ENCODE measurements around the gene COG7.

COG7 gene

DNA sequence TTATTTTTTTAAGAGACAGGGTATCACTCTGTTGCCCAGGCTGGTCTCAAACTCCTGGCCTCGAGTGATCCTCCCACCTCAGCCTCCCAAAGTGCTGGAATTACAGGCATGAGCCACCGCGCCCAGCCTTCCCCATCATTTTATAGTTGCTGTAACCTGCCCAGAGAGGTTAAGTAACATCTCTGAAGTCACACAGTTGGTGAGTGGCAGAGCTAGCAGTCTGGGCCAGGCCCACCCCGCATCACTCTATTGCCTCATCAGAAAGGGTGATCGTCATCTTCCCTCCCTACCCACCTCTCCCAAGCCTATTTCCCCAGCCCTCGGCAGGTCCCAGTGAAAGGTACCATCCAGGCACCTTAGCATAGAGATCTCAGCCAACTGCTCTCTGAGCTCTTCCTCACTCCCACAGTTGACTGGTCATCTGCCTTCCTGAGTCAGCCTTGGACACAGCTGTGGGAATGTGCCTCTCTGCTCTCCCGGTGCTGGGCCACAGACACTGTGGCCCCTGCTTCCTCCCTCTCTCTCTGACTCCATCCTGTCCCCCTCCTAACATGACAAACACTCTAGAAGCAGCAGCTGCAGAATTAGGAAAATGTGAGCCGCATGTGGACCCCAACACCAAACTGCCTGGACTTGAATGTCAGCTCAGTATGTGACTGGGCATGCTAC lies 93.8 kb downstream of the COG7 start:
- H3K9me3 ChIP-seq (ENCODE audit: insufficient read depth, low read depth, low read length) = peaks cover 3% of the 10 kb centered on the region
- H2BK120ac ChIP-seq (ENCODE audit: insufficient read depth, low read length, poor library complexity) = no peak overlapping the region
- H3K23ac ChIP-seq (ENCODE audit: low read length) = no peak overlapping the region
- no peak overlapping the region for H2AFZ ChIP-seq (ENCODE audit: insufficient read depth, low read length, poor library complexity)
- no peak overlapping the region for H4K12ac ChIP-seq (ENCODE audit: low read depth, low read length)
- no peaks in the 10 kb centered on the region for H3K36me3 ChIP-seq (ENCODE audit: control insufficient read depth in 1 of 2, insufficient read depth in 2 of 2, low read length in 2 of 2)
- WGBS (ENCODE audit: extremely low coverage, insufficient coverage, insufficient read length) = no CpG with 5 or more reads among the region's 8 CpGs
- H3K4me1 ChIP-seq (ENCODE audit: control insufficient read depth in 1 of 2, insufficient read depth in 2 of 2, low read length in 2 of 2) = no peaks in the 10 kb centered on the region
- H4K8ac ChIP-seq (ENCODE audit: low read depth, low read length) = no peak overlapping the region
- H2AK5ac ChIP-seq (ENCODE audit: low read length) = no peak overlapping the region
- no peak overlapping the region for H3K14ac ChIP-seq (ENCODE audit: low read length)
- no peak overlapping the region for H3K9ac ChIP-seq (ENCODE audit: low read length)
- no peak overlapping the region for H2BK12ac ChIP-seq (ENCODE audit: low read length)
- no peaks in the 10 kb centered on the region for H3K79me1 ChIP-seq (ENCODE audit: low read length)
- H3K4me2 ChIP-seq (ENCODE audit: low read length) = no peak overlapping the region
- H2BK5ac ChIP-seq (ENCODE audit: low read depth, low read length, poor library complexity) = no peak overlapping the region
- no peak overlapping the region for H3K27ac ChIP-seq (ENCODE audit: low read depth, low read length)
- H4K91ac ChIP-seq (ENCODE audit: low read depth, low read length) = no peak overlapping the region
- H3K4me3 ChIP-seq (ENCODE audit: low read depth, low read length) = no peak overlapping the region
- no peak overlapping the region for H3K4ac ChIP-seq (ENCODE audit: low read depth, low read length)
- no peak overlapping the region for H3K18ac ChIP-seq (ENCODE audit: low read length)
- DNase-seq = peak in 1 of 2 donors; percentile 11
- H3K79me2 ChIP-seq (ENCODE audit: control insufficient read depth, insufficient read depth, low read length, poor library complexity) = no peaks in the 10 kb centered on the region
- no peaks in the 10 kb centered on the region for H3K27me3 ChIP-seq (ENCODE audit: insufficient read depth, low read length)

DNA sequence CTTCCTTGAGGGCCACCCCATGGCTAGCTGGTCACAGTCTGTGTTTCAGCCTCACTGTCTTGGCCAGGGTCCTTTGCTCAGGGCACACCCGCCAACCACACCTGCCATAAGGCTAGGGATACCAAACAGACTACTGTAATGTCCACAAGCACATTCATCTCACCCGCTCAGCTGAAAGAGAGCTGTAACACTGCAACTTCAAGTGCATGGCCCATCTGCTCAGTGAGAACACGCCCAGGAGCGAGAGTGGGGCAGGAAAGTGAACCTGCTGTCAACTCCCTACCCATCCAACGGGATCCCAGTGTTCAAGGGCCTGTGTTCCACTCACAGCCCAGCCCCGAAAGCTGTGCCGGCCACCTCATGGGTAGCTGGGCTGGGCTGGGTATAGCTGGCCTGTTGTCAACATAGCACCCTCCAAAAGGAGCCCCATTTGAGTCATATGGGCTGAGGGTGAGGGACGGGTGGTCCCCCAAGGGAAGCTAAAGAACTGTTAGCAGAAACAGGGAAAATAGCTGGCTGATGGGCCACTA lies 95.2 kb downstream of the COG7 start:
- no peak overlapping the region for H2AK5ac ChIP-seq (ENCODE audit: low read length)

DNA sequence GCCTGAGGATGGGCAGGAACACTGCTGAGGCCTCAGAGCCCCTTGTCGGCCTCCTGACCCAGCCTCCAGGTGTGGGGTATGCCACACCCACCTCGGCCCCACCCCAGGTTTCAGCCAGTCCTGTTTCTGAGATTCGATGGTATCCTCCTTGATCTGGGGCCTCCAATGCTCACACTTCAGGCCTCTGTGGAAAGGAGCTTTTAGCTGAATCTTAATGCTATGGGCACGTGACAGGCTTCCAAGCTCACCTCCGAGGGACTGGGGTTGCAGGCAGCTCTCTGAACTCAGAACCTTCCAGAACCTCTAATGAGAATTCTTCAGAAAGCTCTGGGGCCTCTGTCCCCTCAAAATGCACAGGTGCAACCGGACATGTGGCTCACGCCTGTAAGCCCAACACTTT lies 96.0 kb downstream of the COG7 start:
- no CpG with 5 or more reads among the region's 7 CpGs for WGBS (ENCODE audit: extremely low coverage, insufficient coverage, insufficient read length)

More for the DNA sequence above, 95.2 kb downstream of the COG7 start:
- no peak overlapping the region for H3K27ac ChIP-seq (ENCODE audit: low read depth, low read length)
- no peak overlapping the region for H3K14ac ChIP-seq (ENCODE audit: low read length)
- H4K8ac ChIP-seq (ENCODE audit: low read depth, low read length) = no peak overlapping the region
- H2BK12ac ChIP-seq (ENCODE audit: low read length) = no peak overlapping the region
- H3K23ac ChIP-seq (ENCODE audit: low read length) = no peak overlapping the region
- no peak overlapping the region for H3K18ac ChIP-seq (ENCODE audit: low read length)
- H3K79me2 ChIP-seq (ENCODE audit: control insufficient read depth, insufficient read depth, low read length, poor library complexity) = no peaks in the 10 kb centered on the region
- H3K4me2 ChIP-seq (ENCODE audit: low read length) = no peak overlapping the region
- H3K36me3 ChIP-seq (ENCODE audit: control insufficient read depth in 1 of 2, insufficient read depth in 2 of 2, low read length in 2 of 2) = no peaks in the 10 kb centered on the region
- no peak overlapping the region for H4K91ac ChIP-seq (ENCODE audit: low read depth, low read length)
- no peak overlapping the region for H2AFZ ChIP-seq (ENCODE audit: insufficient read depth, low read length, poor library complexity)
- no peak overlapping the region for H3K9ac ChIP-seq (ENCODE audit: low read length)
- no peak for DNase-seq
- H3K4me1 ChIP-seq (ENCODE audit: control insufficient read depth in 1 of 2, insufficient read depth in 2 of 2, low read length in 2 of 2) = no peaks in the 10 kb centered on the region
- H2BK120ac ChIP-seq (ENCODE audit: insufficient read depth, low read length, poor library complexity) = no peak overlapping the region
- WGBS (ENCODE audit: extremely low coverage, insufficient coverage, insufficient read length) = no CpG with 5 or more reads among the region's 8 CpGs
- H3K4me3 ChIP-seq (ENCODE audit: low read depth, low read length) = no peak overlapping the region
- H2BK5ac ChIP-seq (ENCODE audit: low read depth, low read length, poor library complexity) = no peak overlapping the region
- H4K12ac ChIP-seq (ENCODE audit: low read depth, low read length) = no peak overlapping the region
- peaks cover 4% of the 10 kb centered on the region for H3K9me3 ChIP-seq (ENCODE audit: insufficient read depth, low read depth, low read length)
- H3K4ac ChIP-seq (ENCODE audit: low read depth, low read length) = no peak overlapping the region
- H3K79me1 ChIP-seq (ENCODE audit: low read length) = no peaks in the 10 kb centered on the region
- no peaks in the 10 kb centered on the region for H3K27me3 ChIP-seq (ENCODE audit: insufficient read depth, low read length)

GRCh38 chr16:23355106-23355670 lies 97.8 kb downstream of the COG7 start:
- no peak for DNase-seq
- Histone ChIP-seq H3K36me3 (ENCODE audit: control insufficient read depth in 1 of 2, insufficient read depth in 2 of 2, low read length in 2 of 2) (no peaks in the 10 kb centered on the region), H2BK12ac (ENCODE audit: low read length) (no peak overlapping the region), H4K91ac (ENCODE audit: low read depth, low read length) (no peak overlapping the region), H3K27ac (ENCODE audit: low read depth, low read length) (no peak overlapping the region), H2BK120ac (ENCODE audit: insufficient read depth, low read length, poor library complexity) (no peak overlapping the region), H3K9ac (ENCODE audit: low read length) (no peak overlapping the region), H3K4me1 (ENCODE audit: control insufficient read depth in 1 of 2, insufficient read depth in 2 of 2, low read length in 2 of 2) (no peaks in the 10 kb centered on the region), H3K18ac (ENCODE audit: low read length) (no peak overlapping the region), H3K4me3 (ENCODE audit: low read depth, low read length) (peak overlapping the region; percentile 47), H3K4ac (ENCODE audit: low read depth, low read length) (no peak overlapping the region), H3K4me2 (ENCODE audit: low read length) (no peak overlapping the region), H2AFZ (ENCODE audit: insufficient read depth, low read length, poor library complexity) (no peak overlapping the region), H3K14ac (ENCODE audit: low read length) (no peak overlapping the region), H3K79me2 (ENCODE audit: control insufficient read depth, insufficient read depth, low read length, poor library complexity) (no peaks in the 10 kb centered on the region), H2BK5ac (ENCODE audit: low read depth, low read length, poor library complexity) (no peak overlapping the region), H2AK5ac (ENCODE audit: low read length) (no peak overlapping the region), H4K8ac (ENCODE audit: low read depth, low read length) (no peak overlapping the region), H3K27me3 (ENCODE audit: insufficient read depth, low read length) (no peaks in the 10 kb centered on the region), H3K23ac (ENCODE audit: low read length) (no peak overlapping the region), H3K79me1 (ENCODE audit: low read length) (no peaks in the 10 kb centered on the region), H4K12ac (ENCODE audit: low read depth, low read length) (no peak overlapping the region), H3K9me3 (ENCODE audit: insufficient read depth, low read depth, low read length) (peaks cover 7% of the 10 kb centered on the region)
- WGBS (ENCODE audit: extremely low coverage, insufficient coverage, insufficient read length) = no CpG with 5 or more reads among the region's 13 CpGs

More for the DNA sequence above, 96.0 kb downstream of the COG7 start:
- Histone ChIP-seq H4K12ac (ENCODE audit: low read depth, low read length) (no peak overlapping the region), H3K9ac (ENCODE audit: low read length) (no peak overlapping the region), H3K9me3 (ENCODE audit: insufficient read depth, low read depth, low read length) (peaks cover 7% of the 10 kb centered on the region), H2BK5ac (ENCODE audit: low read depth, low read length, poor library complexity) (no peak overlapping the region), H3K18ac (ENCODE audit: low read length) (no peak overlapping the region), H3K36me3 (ENCODE audit: control insufficient read depth in 1 of 2, insufficient read depth in 2 of 2, low read length in 2 of 2) (no peaks in the 10 kb centered on the region), H3K4me3 (ENCODE audit: low read depth, low read length) (no peak overlapping the region), H4K91ac (ENCODE audit: low read depth, low read length) (no peak overlapping the region), H3K4me1 (ENCODE audit: control insufficient read depth in 1 of 2, insufficient read depth in 2 of 2, low read length in 2 of 2) (no peaks in the 10 kb centered on the region), H2AK5ac (ENCODE audit: low read length) (no peak overlapping the region), H3K23ac (ENCODE audit: low read length) (no peak overlapping the region), H3K27me3 (ENCODE audit: insufficient read depth, low read length) (no peaks in the 10 kb centered on the region), H2AFZ (ENCODE audit: insufficient read depth, low read length, poor library complexity) (no peak overlapping the region), H2BK120ac (ENCODE audit: insufficient read depth, low read length, poor library complexity) (no peak overlapping the region), H3K4me2 (ENCODE audit: low read length) (no peak overlapping the region), H3K79me1 (ENCODE audit: low read length) (no peaks in the 10 kb centered on the region), H3K14ac (ENCODE audit: low read length) (no peak overlapping the region), H4K8ac (ENCODE audit: low read depth, low read length) (no peak overlapping the region), H2BK12ac (ENCODE audit: low read length) (no peak overlapping the region), H3K79me2 (ENCODE audit: control insufficient read depth, insufficient read depth, low read length, poor library complexity) (no peaks in the 10 kb centered on the region), H3K4ac (ENCODE audit: low read depth, low read length) (no peak overlapping the region), H3K27ac (ENCODE audit: low read depth, low read length) (no peak overlapping the region)
- no peak for DNase-seq
